Parathyroid adenoma (tissue), 2 donors: ENCODE measurements around the gene ARHGAP29.

ENCODE experiments used
- H2AFZ ChIP-seq: fragments of 300-600 bp; sonication (generic); one replicate; pipeline ENCODE4 v1.7.0; 2017; ENCODE audit warnings: antibody characterized with exemption, mild to moderate bottlenecking
- H3K27ac ChIP-seq: fragments of 300-600 bp; sonication (generic); one replicate; pipeline ENCODE4 v1.7.0; 2017
- H3K27me3 ChIP-seq: fragments of 300-600 bp; sonication (generic); one replicate; pipeline ENCODE4 v1.7.0; 2017; ENCODE audit warnings: low read length; ENCODE audit not compliant: control insufficient read depth, insufficient read depth
- H3K36me3 ChIP-seq: fragments of 300-600 bp; sonication (generic); one replicate; pipeline ENCODE4 v1.7.0; 2017; ENCODE audit warnings: low read length; ENCODE audit not compliant: control insufficient read depth, insufficient read depth
- H3K4me1 ChIP-seq: fragments of 300-600 bp; sonication (generic); one replicate; pipeline ENCODE4 v1.7.0; 2017; ENCODE audit warnings: control low read depth
- H3K4me2 ChIP-seq: fragments of 300-600 bp; sonication (generic); one replicate; pipeline ENCODE4 v1.7.0; 2017; ENCODE audit warnings: low read length
- H3K4me3 ChIP-seq: fragments of 300-600 bp; sonication (generic); one replicate; pipeline ENCODE4 v1.7.0; 2017; ENCODE audit warnings: low read depth, low read length
- H3K79me2 ChIP-seq: fragments of 300-600 bp; sonication (generic); one replicate; pipeline ENCODE4 v1.7.0; 2017; ENCODE audit warnings: control low read depth
- H3K9ac ChIP-seq: fragments of 300-600 bp; sonication (generic); one replicate; pipeline ENCODE4 v1.7.0; 2017; ENCODE audit warnings: mild to moderate bottlenecking
- H3K9me3 ChIP-seq: fragments of 300-600 bp; sonication (generic); one replicate; pipeline ENCODE4 v1.7.0; 2017; ENCODE audit warnings: low read length; ENCODE audit not compliant: control insufficient read depth
- TF ChIP-seq, protein P1 (sequence below): fragments of 300-600 bp; sonication (generic); IDR thresholded peaks from one replicate; pipeline ENCODE4 v1.7.0; 2017; ENCODE audit warnings: antibody characterized with exemption, mild to moderate bottlenecking
- donor health status: primary hyperparathyroidism.

Gene ARHGAP29

DNA sequence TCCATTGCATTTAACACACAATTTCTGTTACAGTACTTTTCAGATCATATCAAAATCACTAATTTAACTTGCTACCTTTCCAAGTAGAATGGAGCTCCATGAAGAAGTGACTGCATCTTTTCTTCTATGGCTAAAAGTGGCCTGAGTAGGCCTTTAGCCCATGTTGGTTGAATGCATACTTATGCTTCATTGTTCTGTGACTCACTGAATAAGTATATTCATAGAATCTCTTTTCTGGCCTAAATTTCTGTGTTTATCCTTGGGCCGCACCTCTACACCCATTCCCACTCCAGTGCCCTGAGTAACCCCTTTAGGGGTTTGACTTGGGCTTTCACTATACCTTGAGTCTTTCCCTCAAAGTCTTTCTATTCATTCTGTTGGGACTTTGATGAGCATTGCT, 42.1 kb upstream of the ARHGAP29 start:
- Histone ChIP-seq H3K27ac (no peak overlapping the region), H3K4me1 (no peaks in the 10 kb centered on the region), H3K9me3 (no peaks in the 10 kb centered on the region), H3K79me2 (no peaks in the 10 kb centered on the region), H3K27me3 (no peaks in the 10 kb centered on the region), H3K4me3 (no peak overlapping the region), H2AFZ (no peak overlapping the region), H3K4me2 (no peak overlapping the region), H3K36me3 (no peaks in the 10 kb centered on the region), H3K9ac (no peak overlapping the region)
- TF ChIP-seq, protein P1, sequence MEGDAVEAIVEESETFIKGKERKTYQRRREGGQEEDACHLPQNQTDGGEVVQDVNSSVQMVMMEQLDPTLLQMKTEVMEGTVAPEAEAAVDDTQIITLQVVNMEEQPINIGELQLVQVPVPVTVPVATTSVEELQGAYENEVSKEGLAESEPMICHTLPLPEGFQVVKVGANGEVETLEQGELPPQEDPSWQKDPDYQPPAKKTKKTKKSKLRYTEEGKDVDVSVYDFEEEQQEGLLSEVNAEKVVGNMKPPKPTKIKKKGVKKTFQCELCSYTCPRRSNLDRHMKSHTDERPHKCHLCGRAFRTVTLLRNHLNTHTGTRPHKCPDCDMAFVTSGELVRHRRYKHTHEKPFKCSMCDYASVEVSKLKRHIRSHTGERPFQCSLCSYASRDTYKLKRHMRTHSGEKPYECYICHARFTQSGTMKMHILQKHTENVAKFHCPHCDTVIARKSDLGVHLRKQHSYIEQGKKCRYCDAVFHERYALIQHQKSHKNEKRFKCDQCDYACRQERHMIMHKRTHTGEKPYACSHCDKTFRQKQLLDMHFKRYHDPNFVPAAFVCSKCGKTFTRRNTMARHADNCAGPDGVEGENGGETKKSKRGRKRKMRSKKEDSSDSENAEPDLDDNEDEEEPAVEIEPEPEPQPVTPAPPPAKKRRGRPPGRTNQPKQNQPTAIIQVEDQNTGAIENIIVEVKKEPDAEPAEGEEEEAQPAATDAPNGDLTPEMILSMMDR = no peak

GRCh38 chr1:94279038-94279437, 41.7 kb upstream of the ARHGAP29 start:
- Histone ChIP-seq H3K9me3 (no peaks in the 10 kb centered on the region), H3K79me2 (no peaks in the 10 kb centered on the region), H3K4me1 (no peaks in the 10 kb centered on the region), H3K4me3 (no peak overlapping the region), H3K9ac (no peak overlapping the region), H3K4me2 (no peak overlapping the region), H3K36me3 (no peaks in the 10 kb centered on the region), H2AFZ (no peak overlapping the region), H3K27me3 (no peaks in the 10 kb centered on the region), H3K27ac (no peak overlapping the region)
- TF ChIP-seq, protein P1 = no peak

DNA sequence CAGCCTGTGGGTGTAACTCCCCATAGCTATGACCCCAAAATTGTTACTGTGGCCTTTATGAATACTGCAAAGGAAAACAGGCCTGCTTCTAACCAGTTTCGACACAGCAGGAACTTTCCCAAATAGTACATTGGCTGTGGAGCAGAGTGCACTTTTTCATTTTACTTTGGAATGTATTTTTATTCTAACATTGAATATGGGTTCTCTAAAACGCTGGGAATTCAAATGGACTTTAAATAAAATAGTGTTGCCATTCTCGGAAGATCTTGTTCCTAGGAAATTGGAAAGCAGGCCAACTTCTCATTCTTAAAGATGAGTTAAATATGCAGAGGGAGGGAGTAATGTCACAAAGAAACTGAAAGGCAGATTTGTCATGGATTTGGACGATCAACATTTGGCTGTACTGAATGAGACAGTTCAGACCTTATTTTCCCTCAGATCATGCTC, 39.6 kb upstream of the ARHGAP29 start:
- no peaks in the 10 kb centered on the region for H3K79me2 ChIP-seq
- H2AFZ ChIP-seq = no peak overlapping the region
- no peak overlapping the region for H3K4me2 ChIP-seq
- no peak overlapping the region for H3K4me3 ChIP-seq
- no peaks in the 10 kb centered on the region for H3K4me1 ChIP-seq
- H3K9me3 ChIP-seq = no peaks in the 10 kb centered on the region
- no peak overlapping the region for H3K9ac ChIP-seq
- H3K36me3 ChIP-seq = no peaks in the 10 kb centered on the region
- H3K27me3 ChIP-seq = no peaks in the 10 kb centered on the region
- no peak overlapping the region for H3K27ac ChIP-seq
- TF ChIP-seq, protein P1 = no peak

DNA sequence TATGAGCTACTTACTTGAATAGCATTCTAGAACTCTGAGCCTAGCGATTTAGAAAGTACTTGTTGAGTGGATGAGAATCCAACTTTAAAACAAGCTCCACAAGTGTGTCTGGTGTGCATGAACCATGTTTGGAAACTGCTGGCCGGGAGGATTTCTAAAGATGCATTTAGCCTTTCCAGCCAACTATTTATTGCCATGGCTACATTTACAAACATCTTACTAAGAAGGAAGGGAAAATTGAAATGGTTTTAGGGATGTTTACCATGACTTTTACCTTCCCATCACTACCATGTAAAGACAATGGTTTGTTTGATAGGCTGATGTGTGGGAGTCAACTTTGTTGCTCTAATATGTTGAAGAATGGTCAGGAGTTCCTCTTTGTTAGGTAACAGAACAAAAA, 37.7 kb upstream of the ARHGAP29 start:
- Histone ChIP-seq H3K4me3 (no peak overlapping the region), H3K79me2 (no peaks in the 10 kb centered on the region)
- TF ChIP-seq, protein P1 = no peak

DNA sequence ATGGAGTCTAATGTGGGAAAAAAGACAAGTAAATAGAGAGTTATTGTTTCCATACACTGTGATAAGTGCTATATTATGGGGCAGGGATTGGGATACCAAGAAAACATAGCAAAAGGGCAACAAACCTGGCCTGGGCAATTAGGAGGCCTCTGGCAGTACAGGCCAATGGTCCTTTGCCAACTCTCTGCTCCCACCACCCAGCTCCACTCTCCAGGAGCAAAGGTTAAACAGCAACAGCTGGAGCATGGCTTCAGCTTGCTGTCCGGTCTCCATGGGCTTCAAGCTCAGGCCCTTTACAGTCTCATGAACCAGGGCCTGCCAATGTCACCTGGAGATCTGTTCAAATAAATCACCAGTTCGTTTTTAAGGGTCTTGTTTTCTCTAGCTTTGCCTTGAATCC, 37.2 kb upstream of the ARHGAP29 start:
- H3K79me2 ChIP-seq = no peaks in the 10 kb centered on the region

More for the DNA sequence above, 37.7 kb upstream of the ARHGAP29 start:
- Histone ChIP-seq H3K27ac (no peak overlapping the region), H2AFZ (no peak overlapping the region), H3K4me1 (no peaks in the 10 kb centered on the region), H3K9ac (no peak overlapping the region), H3K27me3 (no peaks in the 10 kb centered on the region), H3K4me2 (no peak overlapping the region), H3K9me3 (no peaks in the 10 kb centered on the region), H3K36me3 (no peaks in the 10 kb centered on the region)

More for the DNA sequence above, 37.2 kb upstream of the ARHGAP29 start:
- no peaks in the 10 kb centered on the region for H3K36me3 ChIP-seq
- TF ChIP-seq, protein P1 = no peak
- H2AFZ ChIP-seq = no peak overlapping the region
- no peak overlapping the region for H3K27ac ChIP-seq
- no peak overlapping the region for H3K4me2 ChIP-seq
- no peak overlapping the region for H3K9ac ChIP-seq
- no peak overlapping the region for H3K4me3 ChIP-seq
- no peaks in the 10 kb centered on the region for H3K27me3 ChIP-seq
- H3K4me1 ChIP-seq = no peaks in the 10 kb centered on the region
- H3K9me3 ChIP-seq = no peaks in the 10 kb centered on the region
